ENCODE results near the gene RSRC1. TPM values are rescaled to one million over a fixed set of nuclear protein-coding genes. Genes with fewer than 3 reads are reported as not detected.

RSRC1 gene
- total RNA-seq, 5 donors from 2014 or later (not counting 1 experiment from before 2014, with no cell fraction given), result 29.9 to 35.0 (median 31.1) TPM

DNA sequence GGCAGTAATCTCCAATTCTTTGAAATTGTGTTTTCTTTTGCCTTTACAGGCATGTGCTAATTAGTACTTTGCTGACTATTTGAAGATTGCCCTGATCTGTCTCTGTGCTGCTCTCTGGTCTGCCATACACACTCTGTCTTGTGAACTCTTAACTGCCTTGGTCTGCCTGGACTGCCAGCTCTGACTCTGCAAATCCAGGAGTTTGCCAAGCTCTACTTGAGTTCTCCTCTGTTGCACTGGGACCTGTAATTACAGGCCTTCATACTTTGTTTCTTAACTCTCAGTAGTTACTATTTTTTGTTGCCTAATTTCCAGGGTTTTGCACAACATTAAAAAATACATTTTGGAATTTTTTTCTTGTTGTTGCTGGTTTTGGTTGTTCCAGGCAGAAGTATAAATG lies 155.0 kb downstream of the RSRC1 start:
- ATAC-seq (replicated peaks in 1 of 4), result no peak
- H3K27me3 ChIP-seq (replicated peaks in 1 of 2; ENCODE audit: control insufficient read depth in 2 of 2, extremely low read depth in 1 of 2, insufficient read depth in 2 of 2, low read length in 1 of 2), result no peaks in the 10 kb centered on the region
- H3K27ac Mint-ChIP-seq, result no peak overlapping the region
- peaks cover 3% of the 10 kb centered on the region for H3K9me3 ChIP-seq
- H3K4me1 ChIP-seq (ENCODE audit: control insufficient read depth in 1 of 2, extremely low read depth in 1 of 2, insufficient read depth in 2 of 2, low read length in 2 of 2), result no peaks in the 10 kb centered on the region
- H3K36me3 ChIP-seq (ENCODE audit: control insufficient read depth in 2 of 2, extremely low read depth in 1 of 2, insufficient read depth in 1 of 2, low read length in 1 of 2), result no peaks in the 10 kb centered on the region
- POLR2A ChIA-PET, result no interaction called here
- peaks cover 19 to 40% (median 28%) of the 10 kb centered on the region in 3 donors for H3K9me3 Mint-ChIP-seq
- CTCF ChIA-PET, result no interaction called here
- no peak overlapping the region for H3K4me3 Mint-ChIP-seq
- H3K4me3 ChIP-seq (ENCODE audit: control insufficient read depth in 1 of 2, extremely low read depth in 1 of 2, low read length in 1 of 2), result no peak overlapping the region
- peaks cover 62% of the 10 kb centered on the region for H3K36me3 Mint-ChIP-seq
- H3K27me3 Mint-ChIP-seq, result no peaks in the 10 kb centered on the region
- peaks cover 0 to 4% (median under 1%) of the 10 kb centered on the region in 3 donors for H3K4me1 Mint-ChIP-seq
- DNase-seq, result no peak
- no peak overlapping the region for H3K27ac ChIP-seq (ENCODE audit: low read length)

DNA sequence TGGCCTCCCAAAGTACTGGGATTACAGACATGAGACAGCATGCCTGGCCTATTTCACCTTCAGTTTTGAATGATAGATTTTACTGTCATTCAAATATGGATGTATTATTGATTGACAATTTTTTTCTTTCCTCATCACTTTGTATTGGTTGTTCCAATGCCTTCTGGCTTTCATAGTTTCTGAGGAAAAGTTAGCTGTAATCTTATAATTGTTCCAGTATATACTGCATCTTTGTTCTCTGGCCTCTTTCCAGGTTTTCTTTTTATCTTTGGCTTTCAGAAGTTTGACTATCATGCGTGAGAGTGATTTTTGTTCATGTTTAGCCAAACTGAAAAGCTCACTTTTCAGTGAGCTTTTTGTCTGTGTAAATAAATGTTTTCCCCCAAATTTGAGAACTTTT lies 157.1 kb downstream of the RSRC1 start:
- Histone ChIP-seq H3K27ac (ENCODE audit: low read length) (no peak overlapping the region), H3K27me3 (replicated peaks in 1 of 2; ENCODE audit: control insufficient read depth in 2 of 2, extremely low read depth in 1 of 2, insufficient read depth in 2 of 2, low read length in 1 of 2) (no peaks in the 10 kb centered on the region), H3K9me3 (peaks cover 3% of the 10 kb centered on the region), H3K4me3 (ENCODE audit: control insufficient read depth in 1 of 2, extremely low read depth in 1 of 2, low read length in 1 of 2) (no peak overlapping the region), H3K4me1 (ENCODE audit: control insufficient read depth in 1 of 2, extremely low read depth in 1 of 2, insufficient read depth in 2 of 2, low read length in 2 of 2) (no peaks in the 10 kb centered on the region), H3K36me3 (ENCODE audit: control insufficient read depth in 2 of 2, extremely low read depth in 1 of 2, insufficient read depth in 1 of 2, low read length in 1 of 2) (no peaks in the 10 kb centered on the region)
- no peaks in the 10 kb centered on the region for H3K27me3 Mint-ChIP-seq
- ATAC-seq (replicated peaks in 1 of 4) (no peak), DNase-seq (no peak)
- H3K27ac Mint-ChIP-seq, result no peak overlapping the region
- ChIA-PET CTCF (interaction anchor here in 1 of 2 donors (0.6 kb wide), 1 partner anchor 49 kb away, joined by 13 read pairs; no protein-coding TSS in a partner anchor), POLR2A (interaction anchor here in 1 of 2 donors (0.7 kb wide), 1 partner anchor 67 kb away, joined by 8 read pairs; no protein-coding TSS in a partner anchor)
- H3K4me3 Mint-ChIP-seq, result no peak overlapping the region
- H3K36me3 Mint-ChIP-seq, result peaks cover 52% of the 10 kb centered on the region
- no CpG with 5 or more reads among the region's 1 CpG for WGBS (ENCODE audit: insufficient coverage)
- no peaks in the 10 kb centered on the region for H3K4me1 Mint-ChIP-seq
- peaks cover 11 to 36% (median 28%) of the 10 kb centered on the region in 3 donors for H3K9me3 Mint-ChIP-seq

DNA sequence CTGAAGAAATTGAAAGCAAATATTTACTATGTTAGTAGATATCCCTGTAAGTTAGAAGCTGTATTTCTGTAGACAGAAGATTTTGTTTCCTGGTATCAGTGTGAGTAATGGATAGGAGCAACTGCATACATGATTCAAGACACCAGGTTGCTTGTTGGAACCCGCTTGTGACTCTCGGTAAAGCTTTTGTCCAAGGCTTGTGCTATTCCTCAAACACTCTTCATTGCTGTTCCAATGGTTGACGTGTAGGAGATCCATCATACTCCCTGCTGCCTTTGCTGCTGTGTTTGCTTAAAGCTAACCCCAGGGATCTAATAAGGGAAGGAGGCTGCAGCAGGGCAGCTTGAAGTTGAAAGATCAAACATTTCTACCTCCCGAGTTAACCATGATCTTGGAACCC lies 160.1 kb downstream of the RSRC1 start:
- H3K9me3 ChIP-seq, result peaks cover 3% of the 10 kb centered on the region
- H3K27me3 Mint-ChIP-seq, result no peaks in the 10 kb centered on the region
- no peaks in the 10 kb centered on the region for H3K36me3 ChIP-seq (ENCODE audit: control insufficient read depth in 2 of 2, extremely low read depth in 1 of 2, insufficient read depth in 1 of 2, low read length in 1 of 2)
- peaks cover 6 to 25% (median 18%) of the 10 kb centered on the region in 3 donors for H3K9me3 Mint-ChIP-seq
- no peak for DNase-seq
- CTCF ChIA-PET, result interaction anchor here in 1 of 2 donors (0.6 kb wide), 1 partner anchor 10 kb away, joined by 4 read pairs; no protein-coding TSS in a partner anchor
- peaks cover 48% of the 10 kb centered on the region for H3K36me3 Mint-ChIP-seq
- no peaks in the 10 kb centered on the region for H3K27me3 ChIP-seq (replicated peaks in 1 of 2; ENCODE audit: control insufficient read depth in 2 of 2, extremely low read depth in 1 of 2, insufficient read depth in 2 of 2, low read length in 1 of 2)
- H3K4me1 Mint-ChIP-seq, result no peaks in the 10 kb centered on the region
- H3K4me3 ChIP-seq (ENCODE audit: control insufficient read depth in 1 of 2, extremely low read depth in 1 of 2, low read length in 1 of 2), result no peak overlapping the region
- H3K27ac Mint-ChIP-seq, result no peak overlapping the region
- H3K4me3 Mint-ChIP-seq, result no peak overlapping the region
- H3K4me1 ChIP-seq (ENCODE audit: control insufficient read depth in 1 of 2, extremely low read depth in 1 of 2, insufficient read depth in 2 of 2, low read length in 2 of 2), result no peaks in the 10 kb centered on the region
- POLR2A ChIA-PET, result no interaction called here
- no peak for ATAC-seq (replicated peaks in 1 of 4)
- WGBS (ENCODE audit: insufficient coverage), result 92% methylated on average over 2 of the region's 4 CpGs
- no peak overlapping the region for H3K27ac ChIP-seq (ENCODE audit: low read length)

DNA sequence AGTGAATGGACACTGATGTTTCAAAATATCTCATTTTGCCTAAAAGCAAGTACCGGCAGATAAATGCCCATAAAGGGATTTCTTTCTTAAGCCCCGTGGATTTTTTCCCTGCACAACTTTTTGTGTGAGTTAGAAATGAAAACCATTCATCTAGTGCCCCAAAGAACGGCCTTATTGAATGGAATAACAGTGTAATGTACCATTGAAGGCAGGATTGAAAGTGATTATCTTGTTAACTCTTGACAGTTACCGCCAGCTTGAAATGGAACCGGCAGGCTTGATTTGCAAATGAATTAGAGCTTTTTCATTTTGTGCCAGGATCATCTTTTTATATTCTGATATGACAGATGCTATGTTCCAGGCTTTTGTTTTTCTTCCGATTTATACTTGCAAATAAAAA lies 162.2 kb downstream of the RSRC1 start:
- H3K27ac Mint-ChIP-seq, result no peak overlapping the region
- no peak overlapping the region for H3K27ac ChIP-seq (ENCODE audit: low read length)
- ChIA-PET POLR2A (no interaction called here), CTCF (interaction anchor here in 1 of 2 donors (1.0 kb wide), 1 partner anchor 403 kb away, joined by 3 read pairs; no protein-coding TSS in a partner anchor)
- no peak for ATAC-seq (replicated peaks in 1 of 4)
- H3K9me3 Mint-ChIP-seq, result peaks cover 5 to 20% (median 10%) of the 10 kb centered on the region in 3 donors
- 100% methylated on average over 3 of the region's 6 CpGs for WGBS (ENCODE audit: insufficient coverage)
- H3K4me3 Mint-ChIP-seq, result no peak overlapping the region
- H3K36me3 ChIP-seq (ENCODE audit: control insufficient read depth in 2 of 2, extremely low read depth in 1 of 2, insufficient read depth in 1 of 2, low read length in 1 of 2), result no peaks in the 10 kb centered on the region
- H3K4me1 ChIP-seq (ENCODE audit: control insufficient read depth in 1 of 2, extremely low read depth in 1 of 2, insufficient read depth in 2 of 2, low read length in 2 of 2), result no peaks in the 10 kb centered on the region
- H3K27me3 ChIP-seq (replicated peaks in 1 of 2; ENCODE audit: control insufficient read depth in 2 of 2, extremely low read depth in 1 of 2, insufficient read depth in 2 of 2, low read length in 1 of 2), result no peaks in the 10 kb centered on the region
- H3K4me3 ChIP-seq (ENCODE audit: control insufficient read depth in 1 of 2, extremely low read depth in 1 of 2, low read length in 1 of 2), result no peak overlapping the region
- DNase-seq, result no peak
- no peaks in the 10 kb centered on the region for H3K4me1 Mint-ChIP-seq
- H3K36me3 Mint-ChIP-seq, result peaks cover 50% of the 10 kb centered on the region
- no peaks in the 10 kb centered on the region for H3K27me3 Mint-ChIP-seq
- H3K9me3 ChIP-seq, result no peaks in the 10 kb centered on the region

DNA sequence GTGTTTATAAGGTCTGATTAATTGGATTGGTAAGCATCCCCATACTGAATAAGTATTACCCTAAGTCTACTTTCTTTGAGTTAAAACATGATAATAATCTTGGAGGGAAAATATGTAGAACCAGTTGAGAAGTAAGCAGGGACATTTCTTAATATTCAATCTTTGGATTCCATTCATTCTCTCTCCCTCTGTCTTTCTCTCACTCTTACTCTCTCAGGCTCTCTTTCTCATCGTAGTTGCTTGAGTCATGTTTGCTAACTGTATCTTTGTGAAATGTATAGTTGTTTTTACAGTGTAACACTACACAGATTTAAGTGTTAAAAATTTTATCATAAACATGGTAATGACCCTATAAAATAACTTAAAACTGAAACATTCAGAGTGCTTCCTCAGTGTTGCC lies 163.8 kb downstream of the RSRC1 start:
- H3K4me1 ChIP-seq (ENCODE audit: control insufficient read depth in 1 of 2, extremely low read depth in 1 of 2, insufficient read depth in 2 of 2, low read length in 2 of 2), result no peaks in the 10 kb centered on the region
- no peaks in the 10 kb centered on the region for H3K27me3 ChIP-seq (replicated peaks in 1 of 2; ENCODE audit: control insufficient read depth in 2 of 2, extremely low read depth in 1 of 2, insufficient read depth in 2 of 2, low read length in 1 of 2)
- H3K4me3 Mint-ChIP-seq, result no peak overlapping the region
- ChIA-PET POLR2A (no interaction called here), CTCF (no interaction called here)
- H3K9me3 Mint-ChIP-seq, result peaks cover 0 to 16% (median 0%) of the 10 kb centered on the region in 3 donors
- H3K27ac ChIP-seq (ENCODE audit: low read length), result no peak overlapping the region
- WGBS (ENCODE audit: insufficient coverage), result no CpG with 5 or more reads among the region's 1 CpG
- no peaks in the 10 kb centered on the region for H3K4me1 Mint-ChIP-seq
- H3K27me3 Mint-ChIP-seq, result no peaks in the 10 kb centered on the region
- H3K27ac Mint-ChIP-seq, result no peak overlapping the region
- no peaks in the 10 kb centered on the region for H3K36me3 ChIP-seq (ENCODE audit: control insufficient read depth in 2 of 2, extremely low read depth in 1 of 2, insufficient read depth in 1 of 2, low read length in 1 of 2)
- no peak for DNase-seq
- peaks cover 52% of the 10 kb centered on the region for H3K36me3 Mint-ChIP-seq
- H3K9me3 ChIP-seq, result no peaks in the 10 kb centered on the region
- H3K4me3 ChIP-seq (ENCODE audit: control insufficient read depth in 1 of 2, extremely low read depth in 1 of 2, low read length in 1 of 2), result no peak overlapping the region
- ATAC-seq (replicated peaks in 1 of 4), result no peak

DNA sequence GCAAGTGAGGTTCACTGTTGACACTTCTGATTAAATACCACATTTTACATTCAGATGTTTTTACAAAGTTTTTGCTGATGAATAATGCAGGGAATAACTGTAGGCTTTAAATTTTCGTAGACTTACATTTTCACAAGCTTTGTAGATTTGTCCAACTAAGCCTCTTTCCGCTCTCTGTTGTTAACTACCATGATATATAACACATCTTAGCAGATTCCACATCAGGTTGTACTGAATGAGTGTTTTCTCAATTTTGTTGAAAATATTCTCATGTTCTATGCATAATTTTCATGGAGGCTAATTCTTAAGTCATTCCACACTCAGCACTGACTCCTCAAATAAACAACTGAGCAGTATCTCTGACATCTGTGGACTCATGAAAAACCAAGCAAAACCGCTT lies 168.3 kb downstream of the RSRC1 start:
- H3K36me3 Mint-ChIP-seq, result peaks cover 60% of the 10 kb centered on the region
- H3K4me3 Mint-ChIP-seq, result no peak overlapping the region
- Histone ChIP-seq H3K36me3 (ENCODE audit: control insufficient read depth in 2 of 2, extremely low read depth in 1 of 2, insufficient read depth in 1 of 2, low read length in 1 of 2) (no peaks in the 10 kb centered on the region), H3K27me3 (replicated peaks in 1 of 2; ENCODE audit: control insufficient read depth in 2 of 2, extremely low read depth in 1 of 2, insufficient read depth in 2 of 2, low read length in 1 of 2) (no peaks in the 10 kb centered on the region), H3K4me1 (ENCODE audit: control insufficient read depth in 1 of 2, extremely low read depth in 1 of 2, insufficient read depth in 2 of 2, low read length in 2 of 2) (no peaks in the 10 kb centered on the region), H3K27ac (ENCODE audit: low read length) (no peak overlapping the region), H3K4me3 (ENCODE audit: control insufficient read depth in 1 of 2, extremely low read depth in 1 of 2, low read length in 1 of 2) (no peak overlapping the region), H3K9me3 (no peaks in the 10 kb centered on the region)
- ChIA-PET POLR2A (no interaction called here), CTCF (interaction anchor here in 1 of 2 donors (0.6 kb wide), 1 partner anchor 119 kb away, joined by 3 read pairs; no protein-coding TSS in a partner anchor)
- ATAC-seq (replicated peaks in 1 of 4) (no peak), DNase-seq (no peak)
- H3K27ac Mint-ChIP-seq, result no peak overlapping the region
- no peaks in the 10 kb centered on the region for H3K27me3 Mint-ChIP-seq
- peaks cover 3 to 29% (median 13%) of the 10 kb centered on the region in 3 donors for H3K9me3 Mint-ChIP-seq
- no CpG with 5 or more reads among the region's 3 CpGs for WGBS (ENCODE audit: insufficient coverage)
- H3K4me1 Mint-ChIP-seq, result no peaks in the 10 kb centered on the region

DNA sequence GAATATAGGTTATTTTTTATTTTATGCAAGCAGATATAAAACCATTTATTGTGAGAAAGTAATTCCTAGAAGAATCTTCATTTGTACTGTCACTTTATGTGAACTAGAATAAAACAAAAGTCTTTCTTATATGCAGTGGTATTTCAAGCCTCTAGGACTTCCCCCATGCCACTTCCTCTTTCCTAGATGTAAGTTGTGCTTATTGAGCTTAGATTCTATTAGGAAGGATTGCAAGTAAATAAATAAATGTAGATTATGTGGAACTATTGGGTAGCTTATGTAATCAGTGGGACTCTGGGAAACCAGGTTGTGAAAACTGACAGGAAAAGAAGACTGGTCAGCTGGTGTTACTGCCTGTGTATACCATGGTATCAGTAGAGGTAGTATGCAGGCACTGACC lies 169.7 kb downstream of the RSRC1 start:
- Histone ChIP-seq H3K4me1 (ENCODE audit: control insufficient read depth in 1 of 2, extremely low read depth in 1 of 2, insufficient read depth in 2 of 2, low read length in 2 of 2) (no peaks in the 10 kb centered on the region), H3K9me3 (no peaks in the 10 kb centered on the region), H3K36me3 (ENCODE audit: control insufficient read depth in 2 of 2, extremely low read depth in 1 of 2, insufficient read depth in 1 of 2, low read length in 1 of 2) (no peaks in the 10 kb centered on the region), H3K27me3 (replicated peaks in 1 of 2; ENCODE audit: control insufficient read depth in 2 of 2, extremely low read depth in 1 of 2, insufficient read depth in 2 of 2, low read length in 1 of 2) (no peaks in the 10 kb centered on the region), H3K4me3 (ENCODE audit: control insufficient read depth in 1 of 2, extremely low read depth in 1 of 2, low read length in 1 of 2) (no peak overlapping the region), H3K27ac (ENCODE audit: low read length) (no peak overlapping the region)
- ATAC-seq (replicated peaks in 1 of 4) (no peak), DNase-seq (no peak)
- Mint-ChIP-seq H3K4me1 (no peaks in the 10 kb centered on the region), H3K27ac (no peak overlapping the region), H3K9me3 (peaks cover 3 to 29% (median 13%) of the 10 kb centered on the region in 3 donors), H3K36me3 (peaks cover 49% of the 10 kb centered on the region), H3K27me3 (no peaks in the 10 kb centered on the region), H3K4me3 (no peak overlapping the region)
- POLR2A ChIA-PET, result no interaction called here
- CTCF ChIA-PET, result no interaction called here

Data from T-cell (primary cell).